WTC11 (cell line): Measurements from ENCODE around the gene TTC1.

Experiments used
- ATF1 ChIP-seq: sonication (generic); formaldehyde crosslinking; IDR thresholded peaks from 2 replicates; pipeline ENCODE4 v1.8.1; 2023; ENCODE audit warnings: mild to moderate bottlenecking, moderate library complexity, missing genetic modification reagents
- CREB1 ChIP-seq: sonication (generic); formaldehyde crosslinking; IDR thresholded peaks from 2 replicates; pipeline ENCODE4 v1.8.0; 2023; ENCODE audit warnings: mild to moderate bottlenecking, missing genetic modification reagents
- E2F1 ChIP-seq: sonication (generic); formaldehyde crosslinking; IDR thresholded peaks from 2 replicates; pipeline ENCODE4 v1.8.0; 2022; ENCODE audit warnings: mild to moderate bottlenecking, missing genetic modification reagents
- FOXK1 ChIP-seq: sonication (generic); formaldehyde crosslinking; IDR thresholded peaks from 2 replicates; pipeline ENCODE4 v1.8.0; 2022; ENCODE audit warnings: mild to moderate bottlenecking, moderate library complexity, missing genetic modification reagents
- MAX ChIP-seq: sonication (generic); formaldehyde crosslinking; IDR thresholded peaks from 2 replicates; pipeline ENCODE4 v1.8.0; 2022; ENCODE audit warnings: mild to moderate bottlenecking, missing genetic modification reagents
- MYBL2 ChIP-seq: sonication (generic); formaldehyde crosslinking; IDR thresholded peaks from 2 replicates; pipeline ENCODE4 v1.8.1; 2023; ENCODE audit warnings: mild to moderate bottlenecking, moderate library complexity, missing genetic modification reagents
- TEAD1 ChIP-seq: sonication (generic); formaldehyde crosslinking; IDR thresholded peaks from 2 replicates; pipeline ENCODE4 v1.8.0; 2022; ENCODE audit warnings: mild to moderate bottlenecking, missing genetic modification reagents
- TP53 ChIP-seq: sonication (generic); formaldehyde crosslinking; IDR thresholded peaks from 2 replicates; pipeline ENCODE4 v1.8.1; 2023; ENCODE audit warnings: mild to moderate bottlenecking, missing genetic modification reagents
- USF1 ChIP-seq: sonication (generic); formaldehyde crosslinking; IDR thresholded peaks from 2 replicates; pipeline ENCODE4 v1.8.0; 2022; ENCODE audit warnings: mild to moderate bottlenecking, missing genetic modification reagents
- ZBTB21 ChIP-seq: sonication (generic); formaldehyde crosslinking; IDR thresholded peaks from 2 replicates; pipeline ENCODE4 v1.8.1; 2023; ENCODE audit warnings: mild to moderate bottlenecking, missing genetic modification reagents, borderline replicate concordance
- ZNF121 ChIP-seq: sonication (generic); formaldehyde crosslinking; IDR thresholded peaks from 2 replicates; pipeline ENCODE4 v1.8.0; 2023; ENCODE audit warnings: missing genetic modification reagents
- TF ChIP-seq, protein P1 (sequence below): sonication (generic); formaldehyde crosslinking; IDR thresholded peaks from 2 replicates; pipeline ENCODE4 v1.8.1; 2022; ENCODE audit warnings: low read depth, mild to moderate bottlenecking, moderate library complexity, missing genetic modification reagents, borderline replicate concordance
- TF ChIP-seq, protein P2 (sequence below): fragments of 200-600 bp; IDR thresholded peaks from 2 replicates; pipeline ENCODE4 v1.8.0; 2022; ENCODE audit warnings: antibody characterized with exemption
- TF ChIP-seq, protein P3 (sequence below): sonication (generic); formaldehyde crosslinking; conservative IDR thresholded peaks from 2 replicates; pipeline ENCODE4 v1.8.1; 2022; ENCODE audit warnings: mild to moderate bottlenecking, missing genetic modification reagents

GRCh38 chr5:159976921-159977320, 32.0 kb upstream of the TTC1 start:
- TF ChIP-seq, protein P1, sequence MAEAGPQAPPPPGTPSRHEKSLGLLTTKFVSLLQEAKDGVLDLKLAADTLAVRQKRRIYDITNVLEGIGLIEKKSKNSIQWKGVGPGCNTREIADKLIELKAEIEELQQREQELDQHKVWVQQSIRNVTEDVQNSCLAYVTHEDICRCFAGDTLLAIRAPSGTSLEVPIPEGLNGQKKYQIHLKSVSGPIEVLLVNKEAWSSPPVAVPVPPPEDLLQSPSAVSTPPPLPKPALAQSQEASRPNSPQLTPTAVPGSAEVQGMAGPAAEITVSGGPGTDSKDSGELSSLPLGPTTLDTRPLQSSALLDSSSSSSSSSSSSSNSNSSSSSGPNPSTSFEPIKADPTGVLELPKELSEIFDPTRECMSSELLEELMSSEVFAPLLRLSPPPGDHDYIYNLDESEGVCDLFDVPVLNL (CRISPR knock-in tag) = no peak
- TF ChIP-seq, protein P2, sequence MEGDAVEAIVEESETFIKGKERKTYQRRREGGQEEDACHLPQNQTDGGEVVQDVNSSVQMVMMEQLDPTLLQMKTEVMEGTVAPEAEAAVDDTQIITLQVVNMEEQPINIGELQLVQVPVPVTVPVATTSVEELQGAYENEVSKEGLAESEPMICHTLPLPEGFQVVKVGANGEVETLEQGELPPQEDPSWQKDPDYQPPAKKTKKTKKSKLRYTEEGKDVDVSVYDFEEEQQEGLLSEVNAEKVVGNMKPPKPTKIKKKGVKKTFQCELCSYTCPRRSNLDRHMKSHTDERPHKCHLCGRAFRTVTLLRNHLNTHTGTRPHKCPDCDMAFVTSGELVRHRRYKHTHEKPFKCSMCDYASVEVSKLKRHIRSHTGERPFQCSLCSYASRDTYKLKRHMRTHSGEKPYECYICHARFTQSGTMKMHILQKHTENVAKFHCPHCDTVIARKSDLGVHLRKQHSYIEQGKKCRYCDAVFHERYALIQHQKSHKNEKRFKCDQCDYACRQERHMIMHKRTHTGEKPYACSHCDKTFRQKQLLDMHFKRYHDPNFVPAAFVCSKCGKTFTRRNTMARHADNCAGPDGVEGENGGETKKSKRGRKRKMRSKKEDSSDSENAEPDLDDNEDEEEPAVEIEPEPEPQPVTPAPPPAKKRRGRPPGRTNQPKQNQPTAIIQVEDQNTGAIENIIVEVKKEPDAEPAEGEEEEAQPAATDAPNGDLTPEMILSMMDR = no peak
- TF ChIP-seq, protein P3, sequence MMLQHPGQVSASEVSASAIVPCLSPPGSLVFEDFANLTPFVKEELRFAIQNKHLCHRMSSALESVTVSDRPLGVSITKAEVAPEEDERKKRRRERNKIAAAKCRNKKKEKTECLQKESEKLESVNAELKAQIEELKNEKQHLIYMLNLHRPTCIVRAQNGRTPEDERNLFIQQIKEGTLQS (CRISPR knock-in tag) = no peak
- no peak for TF ChIP-seq ATF1 (CRISPR knock-in tag)
- no peak for TF ChIP-seq TEAD1
- no peak for TF ChIP-seq ZBTB21 (CRISPR knock-in tag)
- no peak for TF ChIP-seq MAX (CRISPR knock-in tag)
- no peak for TF ChIP-seq MYBL2 (CRISPR knock-in tag)
- no peak for TF ChIP-seq CREB1
- no peak for TF ChIP-seq FOXK1
- TF ChIP-seq ZNF121 (CRISPR knock-in tag) = no peak
- no peak for TF ChIP-seq E2F1 (CRISPR knock-in tag)
- no peak for TF ChIP-seq TP53 (CRISPR knock-in tag)
- no peak for TF ChIP-seq USF1 (CRISPR knock-in tag)
